ENCODE results near the gene MAP3K20.

MAP3K20 gene

GRCh38 chr2:173075056-173075780 lies 428 bp upstream of the MAP3K20 start:
- no peak for TF ChIP-seq CTCF (IDR thresholded peaks at IDR 0.05; ENCODE audit: low read depth, low read length, missing control alignments)
- DNase-seq (ENCODE audit: low read depth), result no peak
- H3K4me3 ChIP-seq (ENCODE audit: low read depth, low read length), result peak overlapping the region; percentile 88

GRCh38 chr2:173076581-173077345 lies 1.1 kb downstream of the MAP3K20 start:
- TF ChIP-seq CTCF (IDR thresholded peaks at IDR 0.05; ENCODE audit: low read depth, low read length, missing control alignments), result no peak
- DNase-seq (ENCODE audit: low read depth), result peak; percentile 25

GRCh38 chr2:173077506-173078177 lies 2.0 kb downstream of the MAP3K20 start:
- no peak for DNase-seq (ENCODE audit: low read depth)
- no peak for TF ChIP-seq CTCF (IDR thresholded peaks at IDR 0.05; ENCODE audit: low read depth, low read length, missing control alignments)
- no peak overlapping the region for H3K4me3 ChIP-seq (ENCODE audit: low read depth, low read length)

More at GRCh38 chr2:173076581-173077345, 1.1 kb downstream of the MAP3K20 start:
- H3K4me3 ChIP-seq (ENCODE audit: low read depth, low read length), result peak overlapping the region; percentile 88

- H3K4me3 ChIP-seq (ENCODE audit: low read depth, low read length), result no peak overlapping the region
- DNase-seq (ENCODE audit: low read depth), result no peak
- TF ChIP-seq CTCF (IDR thresholded peaks at IDR 0.05; ENCODE audit: low read depth, low read length, missing control alignments), result no peak
Measured at GRCh38 chr2:173079141-173079540, 3.5 kb downstream of the MAP3K20 start.

- no peak for TF ChIP-seq CTCF (IDR thresholded peaks at IDR 0.05; ENCODE audit: low read depth, low read length, missing control alignments)
- no peak for DNase-seq (ENCODE audit: low read depth)
- no peak overlapping the region for H3K4me3 ChIP-seq (ENCODE audit: low read depth, low read length)
Measured at GRCh38 chr2:173079973-173080860, 4.6 kb downstream of the MAP3K20 start.

GRCh38 chr2:173086518-173087213 lies 11.0 kb downstream of the MAP3K20 start:
- no peak for DNase-seq (ENCODE audit: low read depth)
- no peak overlapping the region for H3K4me3 ChIP-seq (ENCODE audit: low read depth, low read length)

More at GRCh38 chr2:173086518-173087213, 11.0 kb downstream of the MAP3K20 start:
- no peak for TF ChIP-seq CTCF (IDR thresholded peaks at IDR 0.05; ENCODE audit: low read depth, low read length, missing control alignments)

All from GM12864 (cell line).